ENCODE results near the gene ADAM10. TPM values are rescaled to one million over a fixed set of nuclear protein-coding genes. Genes with fewer than 3 reads are reported as not detected.

Gene ADAM10
- polyA plus RNA-seq, 3 donors: 66.0 to 269 (median 149) TPM

GRCh38 chr15:58771621-58772250 is 22.2 kb upstream of the ADAM10 start:
- peaks cover 14% of the 10 kb centered on the region for H4K20me1 ChIP-seq (ENCODE audit: insufficient read depth, low read length)
- H3K27ac ChIP-seq (ENCODE audit: low read depth in 1 of 2, low read length in 2 of 2): peak overlapping the region; percentile 93
- no peak for TF ChIP-seq CTCF (IDR thresholded peaks at IDR 0.05)
- peaks cover 26 to 34% of the 10 kb centered on the region in 2 donors for H3K4me1 ChIP-seq (ENCODE audit: control insufficient read depth in 1 of 2, insufficient read depth in 2 of 2, low read length in 2 of 2)
- Mint-ChIP-seq H3K4me3 (peak overlapping the region; percentile 94 to 95), H3K27me3 (ENCODE audit: low read depth in 3 of 3) (no peaks in the 10 kb centered on the region), H3K4me1 (peaks cover 7% of the 10 kb centered on the region), H3K9me3 (peaks cover 0 to 2% (median 0%) of the 10 kb centered on the region in 7 donors), H3K36me3 (no peaks in the 10 kb centered on the region), H3K27ac (peak overlapping the region; percentile 81 to 91 (median 90))
- peak overlapping the region; percentile 92 for H2AFZ ChIP-seq (ENCODE audit: insufficient read depth, low read depth, low read length, poor library complexity, severe bottlenecking)
- no peaks in the 10 kb centered on the region for H3K9me3 ChIP-seq (replicated peaks in 1 of 2; ENCODE audit: control insufficient read depth in 1 of 2, insufficient read depth in 1 of 2, low read length in 2 of 2)
- no peaks in the 10 kb centered on the region for H3K27me3 ChIP-seq (ENCODE audit: control insufficient read depth in 2 of 2, insufficient read depth in 2 of 2, low read length in 2 of 2)
- intact Hi-C loops (cut with micrococcal nuclease): loop anchor here in 1 of 2 donors (10.0 kb wide), 1 partner anchor 527 kb away; no protein-coding TSS in a partner anchor
- no peaks in the 10 kb centered on the region for H3K36me3 ChIP-seq (replicated peaks in 1 of 2; ENCODE audit: control insufficient read depth in 1 of 2, insufficient read depth in 2 of 2, low read length in 2 of 2)
- H3K4me3 ChIP-seq (replicated peaks in 1 of 3; ENCODE audit: low read depth in 2 of 3, low read length in 3 of 3): peak overlapping the region; percentile 75 to 92 (median 92)
- peak overlapping the region; percentile 86 for H3K9ac ChIP-seq (ENCODE audit: insufficient read depth, low read length, poor library complexity, severe bottlenecking)
- peaks cover 47% of the 10 kb centered on the region for H3K79me2 ChIP-seq (ENCODE audit: insufficient read depth, low read length)
- peak overlapping the region; percentile 74 for H3K4me2 ChIP-seq (replicated peaks; ENCODE audit: extremely low read depth, low read length, poor library complexity, severe bottlenecking)
- DNase-seq: peak in 2 of 3 donors; percentile 6 to 33
- 1% methylated on average over 31 of the region's 40 CpGs for WGBS (ENCODE audit: insufficient coverage)

DNA sequence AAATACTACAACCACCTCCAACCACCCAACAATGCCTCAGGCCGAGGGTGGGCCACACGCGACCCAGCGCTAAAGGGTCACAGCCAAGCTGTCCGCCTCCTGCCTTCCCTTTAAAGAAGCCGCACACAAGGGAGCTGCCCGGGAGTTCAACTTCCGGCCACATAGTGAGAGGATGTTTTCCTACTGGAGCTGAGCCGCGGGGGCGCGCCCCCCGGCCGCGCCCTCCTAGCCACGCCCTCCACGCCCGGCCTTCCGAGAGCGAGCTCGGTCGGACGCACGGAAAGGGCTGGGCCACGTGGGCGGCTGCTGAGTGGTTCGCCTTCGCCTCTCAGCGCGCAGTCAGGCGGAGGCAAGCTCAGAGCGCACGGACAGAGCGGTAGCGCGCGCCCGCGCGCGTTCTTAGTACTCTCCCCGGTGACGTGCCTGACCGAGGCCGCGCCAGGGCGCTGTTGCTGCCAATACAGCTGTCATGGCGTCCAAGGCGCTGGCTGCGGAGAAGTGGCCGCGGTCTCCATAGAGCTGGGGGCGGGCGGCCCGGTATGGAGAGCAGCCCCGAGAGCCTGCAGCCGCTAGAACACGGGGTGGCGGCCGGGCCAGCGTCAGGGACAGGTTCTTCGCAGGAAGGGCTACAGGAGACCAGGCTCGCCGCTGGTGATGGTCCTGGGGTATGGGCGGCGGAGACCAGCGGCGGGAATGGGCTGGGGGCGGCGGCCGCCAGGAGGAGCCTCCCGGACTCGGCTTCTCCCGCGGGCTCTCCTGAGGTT is 21.5 kb upstream of the ADAM10 start, which contains the start of gene MINDY2:
MINDY2 (plus strand) TSS at position 446 of the 764 bp plus-strand sequence; CDS start at position 540, 94 bp downstream.
- Histone ChIP-seq H3K9me3 (replicated peaks in 1 of 2; ENCODE audit: control insufficient read depth in 1 of 2, insufficient read depth in 1 of 2, low read length in 2 of 2) (no peaks in the 10 kb centered on the region), H3K27me3 (ENCODE audit: control insufficient read depth in 2 of 2, insufficient read depth in 2 of 2, low read length in 2 of 2) (no peaks in the 10 kb centered on the region), H3K4me2 (replicated peaks; ENCODE audit: extremely low read depth, low read length, poor library complexity, severe bottlenecking) (peak within 1 kb of the TSS; percentile 74), H3K9ac (ENCODE audit: insufficient read depth, low read length, poor library complexity, severe bottlenecking) (peak within 1 kb of the TSS; percentile 86), H3K79me2 (ENCODE audit: insufficient read depth, low read length) (peaks cover 40% of the 10 kb centered on the region), H3K27ac (ENCODE audit: low read depth in 1 of 2, low read length in 2 of 2) (peak within 1 kb of the TSS; percentile 93), H3K36me3 (replicated peaks in 1 of 2; ENCODE audit: control insufficient read depth in 1 of 2, insufficient read depth in 2 of 2, low read length in 2 of 2) (no peaks in the 10 kb centered on the region), H4K20me1 (ENCODE audit: insufficient read depth, low read length) (peaks cover 8% of the 10 kb centered on the region), H3K4me1 (ENCODE audit: control insufficient read depth in 1 of 2, insufficient read depth in 2 of 2, low read length in 2 of 2) (peaks cover 26 to 34% of the 10 kb centered on the region in 2 donors), H2AFZ (ENCODE audit: insufficient read depth, low read depth, low read length, poor library complexity, severe bottlenecking) (peak within 1 kb of the TSS; percentile 92), H3K4me3 (replicated peaks in 1 of 3; ENCODE audit: low read depth in 2 of 3, low read length in 3 of 3) (peak within 1 kb of the TSS; percentile 75 to 92 (median 92))
- intact Hi-C loops (cut with micrococcal nuclease): loop anchor here in 1 of 2 donors (10.0 kb wide), 1 partner anchor 526 kb away; no protein-coding TSS in a partner anchor
- Mint-ChIP-seq H3K4me3 (peak within 1 kb of the TSS; percentile 94 to 95), H3K27ac (peak within 1 kb of the TSS; percentile 81 to 95 (median 92)), H3K36me3 (no peaks in the 10 kb centered on the region), H3K27me3 (ENCODE audit: low read depth in 3 of 3) (peaks cover 0 to 2% (median 0%) of the 10 kb centered on the region in 3 donors), H3K9me3 (peaks cover 0 to 2% (median 0%) of the 10 kb centered on the region in 7 donors), H3K4me1 (peaks cover 7% of the 10 kb centered on the region)
- DNase-seq: peak; percentile 94 to 99 (median 97)
- TF ChIP-seq CTCF (IDR thresholded peaks at IDR 0.05): peak; percentile 48
- WGBS (ENCODE audit: insufficient coverage): under 1% methylated on average over 75 of the region's 75 CpGs
